ENCODE data around the gene ERBB4.

DNA sequence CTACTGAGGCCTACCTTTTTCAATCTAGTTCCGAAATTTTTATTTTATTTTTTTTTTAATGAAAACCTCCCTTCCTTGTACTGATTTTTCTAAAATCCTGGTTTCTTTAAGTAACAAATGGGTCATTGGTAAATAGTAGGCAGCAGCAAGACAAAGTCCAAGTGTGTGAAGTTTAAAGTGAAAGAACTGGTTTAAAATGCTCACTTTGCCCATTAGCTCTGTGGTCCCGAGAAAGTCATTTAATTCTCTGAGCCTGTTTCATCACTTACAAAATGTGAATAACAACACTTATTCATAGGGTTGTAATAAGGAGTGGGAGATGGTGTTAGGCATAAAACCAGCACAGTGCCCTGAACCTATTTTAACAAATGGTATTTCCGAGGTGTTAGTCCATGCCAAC is 426.2 kb downstream of the ERBB4 start:
- TF ChIP-seq, protein P1, sequence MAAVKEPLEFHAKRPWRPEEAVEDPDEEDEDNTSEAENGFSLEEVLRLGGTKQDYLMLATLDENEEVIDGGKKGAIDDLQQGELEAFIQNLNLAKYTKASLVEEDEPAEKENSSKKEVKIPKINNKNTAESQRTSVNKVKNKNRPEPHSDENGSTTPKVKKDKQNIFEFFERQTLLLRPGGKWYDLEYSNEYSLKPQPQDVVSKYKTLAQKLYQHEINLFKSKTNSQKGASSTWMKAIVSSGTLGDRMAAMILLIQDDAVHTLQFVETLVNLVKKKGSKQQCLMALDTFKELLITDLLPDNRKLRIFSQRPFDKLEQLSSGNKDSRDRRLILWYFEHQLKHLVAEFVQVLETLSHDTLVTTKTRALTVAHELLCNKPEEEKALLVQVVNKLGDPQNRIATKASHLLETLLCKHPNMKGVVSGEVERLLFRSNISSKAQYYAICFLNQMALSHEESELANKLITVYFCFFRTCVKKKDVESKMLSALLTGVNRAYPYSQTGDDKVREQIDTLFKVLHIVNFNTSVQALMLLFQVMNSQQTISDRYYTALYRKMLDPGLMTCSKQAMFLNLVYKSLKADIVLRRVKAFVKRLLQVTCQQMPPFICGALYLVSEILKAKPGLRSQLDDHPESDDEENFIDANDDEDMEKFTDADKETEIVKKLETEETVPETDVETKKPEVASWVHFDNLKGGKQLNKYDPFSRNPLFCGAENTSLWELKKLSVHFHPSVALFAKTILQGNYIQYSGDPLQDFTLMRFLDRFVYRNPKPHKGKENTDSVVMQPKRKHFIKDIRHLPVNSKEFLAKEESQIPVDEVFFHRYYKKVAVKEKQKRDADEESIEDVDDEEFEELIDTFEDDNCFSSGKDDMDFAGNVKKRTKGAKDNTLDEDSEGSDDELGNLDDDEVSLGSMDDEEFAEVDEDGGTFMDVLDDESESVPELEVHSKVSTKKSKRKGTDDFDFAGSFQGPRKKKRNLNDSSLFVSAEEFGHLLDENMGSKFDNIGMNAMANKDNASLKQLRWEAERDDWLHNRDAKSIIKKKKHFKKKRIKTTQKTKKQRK (IDR thresholded peaks at IDR 0.05; ENCODE audit: low read depth, low read length): no peak
- TF ChIP-seq, protein P2, sequence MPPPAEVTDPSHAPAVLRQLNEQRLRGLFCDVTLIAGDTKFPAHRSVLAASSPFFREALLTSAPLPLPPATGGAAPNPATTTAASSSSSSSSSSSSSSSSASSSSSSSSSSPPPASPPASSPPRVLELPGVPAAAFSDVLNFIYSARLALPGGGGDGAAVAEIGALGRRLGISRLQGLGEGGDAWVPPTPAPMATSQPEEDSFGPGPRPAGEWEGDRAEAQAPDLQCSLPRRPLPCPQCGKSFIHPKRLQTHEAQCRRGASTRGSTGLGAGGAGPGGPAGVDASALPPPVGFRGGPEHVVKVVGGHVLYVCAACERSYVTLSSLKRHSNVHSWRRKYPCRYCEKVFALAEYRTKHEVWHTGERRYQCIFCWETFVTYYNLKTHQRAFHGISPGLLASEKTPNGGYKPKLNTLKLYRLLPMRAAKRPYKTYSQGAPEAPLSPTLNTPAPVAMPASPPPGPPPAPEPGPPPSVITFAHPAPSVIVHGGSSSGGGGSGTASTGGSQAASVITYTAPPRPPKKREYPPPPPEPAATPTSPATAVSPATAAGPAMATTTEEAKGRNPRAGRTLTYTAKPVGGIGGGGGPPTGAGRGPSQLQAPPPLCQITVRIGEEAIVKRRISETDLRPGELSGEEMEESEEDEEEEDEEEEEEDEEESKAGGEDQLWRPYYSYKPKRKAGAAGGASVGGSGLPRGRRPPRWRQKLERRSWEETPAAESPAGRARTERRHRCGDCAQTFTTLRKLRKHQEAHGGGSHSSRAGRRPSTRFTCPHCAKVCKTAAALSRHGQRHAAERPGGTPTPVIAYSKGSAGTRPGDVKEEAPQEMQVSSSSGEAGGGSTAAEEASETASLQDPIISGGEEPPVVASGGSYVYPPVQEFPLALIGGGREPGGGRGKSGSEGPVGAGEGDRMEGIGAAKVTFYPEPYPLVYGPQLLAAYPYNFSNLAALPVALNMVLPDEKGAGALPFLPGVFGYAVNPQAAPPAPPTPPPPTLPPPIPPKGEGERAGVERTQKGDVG (CRISPR knock-in tag; IDR thresholded peaks at IDR 0.05): no peak
- no peak for TF ChIP-seq SP1 (IDR thresholded peaks at IDR 0.05; ENCODE audit: low read depth, low read length)
- TF ChIP-seq, protein P3, sequence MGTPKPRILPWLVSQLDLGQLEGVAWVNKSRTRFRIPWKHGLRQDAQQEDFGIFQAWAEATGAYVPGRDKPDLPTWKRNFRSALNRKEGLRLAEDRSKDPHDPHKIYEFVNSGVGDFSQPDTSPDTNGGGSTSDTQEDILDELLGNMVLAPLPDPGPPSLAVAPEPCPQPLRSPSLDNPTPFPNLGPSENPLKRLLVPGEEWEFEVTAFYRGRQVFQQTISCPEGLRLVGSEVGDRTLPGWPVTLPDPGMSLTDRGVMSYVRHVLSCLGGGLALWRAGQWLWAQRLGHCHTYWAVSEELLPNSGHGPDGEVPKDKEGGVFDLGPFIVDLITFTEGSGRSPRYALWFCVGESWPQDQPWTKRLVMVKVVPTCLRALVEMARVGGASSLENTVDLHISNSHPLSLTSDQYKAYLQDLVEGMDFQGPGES (IDR thresholded peaks at IDR 0.05): no peak
- no peak for TF ChIP-seq RAD21 (IDR thresholded peaks at IDR 0.05; ENCODE audit: insufficient read depth, low read depth, low read length)
- no peak for TF ChIP-seq JUND (IDR thresholded peaks at IDR 0.05; ENCODE audit: low read depth, low read length)
- no peak for TF ChIP-seq POLR2AphosphoS5 (IDR thresholded peaks at IDR 0.05; ENCODE audit: low read length)
- no peak for TF ChIP-seq BHLHE40 (IDR thresholded peaks at IDR 0.05; ENCODE audit: borderline replicate concordance in 1 of 2, low read depth in 2 of 2, low read length in 1 of 2)
- no peak for TF ChIP-seq DPF2 (IDR thresholded peaks at IDR 0.05)
- no peak for TF ChIP-seq SPI1 (IDR thresholded peaks at IDR 0.05; ENCODE audit: borderline replicate concordance, insufficient read depth, low read depth, low read length)
- TF ChIP-seq, protein P4, sequence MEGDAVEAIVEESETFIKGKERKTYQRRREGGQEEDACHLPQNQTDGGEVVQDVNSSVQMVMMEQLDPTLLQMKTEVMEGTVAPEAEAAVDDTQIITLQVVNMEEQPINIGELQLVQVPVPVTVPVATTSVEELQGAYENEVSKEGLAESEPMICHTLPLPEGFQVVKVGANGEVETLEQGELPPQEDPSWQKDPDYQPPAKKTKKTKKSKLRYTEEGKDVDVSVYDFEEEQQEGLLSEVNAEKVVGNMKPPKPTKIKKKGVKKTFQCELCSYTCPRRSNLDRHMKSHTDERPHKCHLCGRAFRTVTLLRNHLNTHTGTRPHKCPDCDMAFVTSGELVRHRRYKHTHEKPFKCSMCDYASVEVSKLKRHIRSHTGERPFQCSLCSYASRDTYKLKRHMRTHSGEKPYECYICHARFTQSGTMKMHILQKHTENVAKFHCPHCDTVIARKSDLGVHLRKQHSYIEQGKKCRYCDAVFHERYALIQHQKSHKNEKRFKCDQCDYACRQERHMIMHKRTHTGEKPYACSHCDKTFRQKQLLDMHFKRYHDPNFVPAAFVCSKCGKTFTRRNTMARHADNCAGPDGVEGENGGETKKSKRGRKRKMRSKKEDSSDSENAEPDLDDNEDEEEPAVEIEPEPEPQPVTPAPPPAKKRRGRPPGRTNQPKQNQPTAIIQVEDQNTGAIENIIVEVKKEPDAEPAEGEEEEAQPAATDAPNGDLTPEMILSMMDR (IDR thresholded peaks at IDR 0.05 in 2 of 3, conservative IDR thresholded peaks at IDR 0.05 in 1 of 3; ENCODE audit: control insufficient read depth in 2 of 3, extremely low read depth in 1 of 3, insufficient read depth in 1 of 3, low read depth in 3 of 3, low read length in 3 of 3): no peak
- no peak for TF ChIP-seq SRF (IDR thresholded peaks at IDR 0.05; ENCODE audit: low read depth in 2 of 2, low read length in 2 of 2)
- no peak for TF ChIP-seq ZNF24 (IDR thresholded peaks at IDR 0.05)
